ENCODE results near the gene LONP1.

DNA sequence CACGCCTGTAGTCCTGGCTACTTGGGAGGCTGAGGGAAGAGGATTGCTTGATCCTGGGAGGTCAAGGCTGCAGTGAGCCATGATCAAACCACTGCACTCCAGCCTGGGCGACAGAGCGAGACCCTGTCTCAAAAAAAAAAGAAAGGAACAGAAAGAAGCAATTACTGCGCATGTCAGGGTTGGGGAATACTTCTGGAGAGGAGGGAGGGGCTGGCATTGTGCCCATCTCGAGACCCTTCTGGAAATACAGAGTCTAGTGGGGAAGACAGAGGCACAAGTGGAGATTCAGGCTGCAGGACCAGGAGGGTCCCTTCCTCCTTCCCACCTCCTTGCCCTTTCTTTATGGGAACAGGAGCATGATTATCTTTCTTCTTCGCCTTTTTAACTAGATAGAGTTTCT, 33.8 kb upstream of the LONP1 start:
- no peak for TF ChIP-seq EZH2 (IDR thresholded peaks at IDR 0.05; ENCODE audit: insufficient read depth, low read length)
- TF ChIP-seq, protein P1, sequence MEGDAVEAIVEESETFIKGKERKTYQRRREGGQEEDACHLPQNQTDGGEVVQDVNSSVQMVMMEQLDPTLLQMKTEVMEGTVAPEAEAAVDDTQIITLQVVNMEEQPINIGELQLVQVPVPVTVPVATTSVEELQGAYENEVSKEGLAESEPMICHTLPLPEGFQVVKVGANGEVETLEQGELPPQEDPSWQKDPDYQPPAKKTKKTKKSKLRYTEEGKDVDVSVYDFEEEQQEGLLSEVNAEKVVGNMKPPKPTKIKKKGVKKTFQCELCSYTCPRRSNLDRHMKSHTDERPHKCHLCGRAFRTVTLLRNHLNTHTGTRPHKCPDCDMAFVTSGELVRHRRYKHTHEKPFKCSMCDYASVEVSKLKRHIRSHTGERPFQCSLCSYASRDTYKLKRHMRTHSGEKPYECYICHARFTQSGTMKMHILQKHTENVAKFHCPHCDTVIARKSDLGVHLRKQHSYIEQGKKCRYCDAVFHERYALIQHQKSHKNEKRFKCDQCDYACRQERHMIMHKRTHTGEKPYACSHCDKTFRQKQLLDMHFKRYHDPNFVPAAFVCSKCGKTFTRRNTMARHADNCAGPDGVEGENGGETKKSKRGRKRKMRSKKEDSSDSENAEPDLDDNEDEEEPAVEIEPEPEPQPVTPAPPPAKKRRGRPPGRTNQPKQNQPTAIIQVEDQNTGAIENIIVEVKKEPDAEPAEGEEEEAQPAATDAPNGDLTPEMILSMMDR (IDR thresholded peaks at IDR 0.05; ENCODE audit: insufficient read depth, low read depth, low read length) = no peak
